Astrocyte of the cerebellum (primary cell): Measurements from ENCODE around the gene PIN1.
A peak's percentile ranks its signal among the peaks of the same experiment; 100 is the strongest.
"Not testable (repeated sequence)": the region's sequence is repeated elsewhere in the genome, so short reads cannot be mapped to it uniquely, and the experiment has no call there.

ENCODE experiments used
- DNase-seq: peaks from one replicate; pipeline ENCODE4 v3.0.0-alpha.2; 2011; ENCODE audit warnings: low read depth
- H3K4me3 ChIP-seq: 2 replicates; pipeline ENCODE4 v1.5.1; 2011; ENCODE audit warnings: mild to moderate bottlenecking, low read depth, low read length, moderate library complexity
- CTCF ChIP-seq: IDR thresholded peaks from 2 replicates; pipeline ENCODE4 v1.5.1; 2012; ENCODE audit warnings: low read length, low read depth, moderate library complexity, mild to moderate bottlenecking; ENCODE audit errors: missing control alignments
- in situ Hi-C: cut with HindIII; loops from 2 replicates; pipeline ENCODE4 v1.10.0; 2017; ENCODE audit warnings: low sequenced_read_pairs

The PIN1 gene

GRCh38 chr19:9834307-9834725, 802 bp upstream of the PIN1 start:
- in situ Hi-C loops = no loop called here
- DNase-seq = no peak
- peak overlapping the region; percentile 91 for H3K4me3 ChIP-seq
- TF ChIP-seq CTCF = no peak

GRCh38 chr19:9835507-9835949, 410 bp downstream of the PIN1 start:
- H3K4me3 ChIP-seq = peak overlapping the region; percentile 91
- in situ Hi-C loops = no loop called here
- TF ChIP-seq CTCF = no peak
- DNase-seq = no peak

DNA sequence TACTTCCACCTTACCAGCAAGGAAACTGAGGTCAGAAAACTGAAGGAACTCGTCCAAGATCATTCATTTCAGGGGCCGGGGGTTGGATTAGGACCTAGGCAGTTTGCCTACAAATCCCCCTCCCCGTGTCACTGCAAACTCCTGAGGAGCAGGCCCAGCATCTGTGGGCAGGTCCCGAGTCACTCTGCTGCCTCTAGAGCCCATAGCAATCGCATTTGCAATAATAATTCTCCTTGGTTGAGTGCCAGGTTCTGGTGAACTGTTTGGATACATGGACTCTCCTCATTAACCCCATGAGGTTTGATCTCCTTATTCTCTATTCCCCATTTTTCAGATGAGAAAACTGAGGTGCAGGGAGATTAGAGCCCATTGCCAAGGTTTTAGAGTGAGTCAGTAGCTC, 903 bp downstream of the PIN1 start:
- DNase-seq = peak; percentile 15
- H3K4me3 ChIP-seq = peak overlapping the region; percentile 91
- no peak for TF ChIP-seq CTCF
- in situ Hi-C loops = no loop called here

- no peak overlapping the region for H3K4me3 ChIP-seq
- no peak for DNase-seq
- in situ Hi-C loops = no loop called here
- no peak for TF ChIP-seq CTCF
Observed at GRCh38 chr19:9838324-9838723, 3.2 kb downstream of the PIN1 start.

DNA sequence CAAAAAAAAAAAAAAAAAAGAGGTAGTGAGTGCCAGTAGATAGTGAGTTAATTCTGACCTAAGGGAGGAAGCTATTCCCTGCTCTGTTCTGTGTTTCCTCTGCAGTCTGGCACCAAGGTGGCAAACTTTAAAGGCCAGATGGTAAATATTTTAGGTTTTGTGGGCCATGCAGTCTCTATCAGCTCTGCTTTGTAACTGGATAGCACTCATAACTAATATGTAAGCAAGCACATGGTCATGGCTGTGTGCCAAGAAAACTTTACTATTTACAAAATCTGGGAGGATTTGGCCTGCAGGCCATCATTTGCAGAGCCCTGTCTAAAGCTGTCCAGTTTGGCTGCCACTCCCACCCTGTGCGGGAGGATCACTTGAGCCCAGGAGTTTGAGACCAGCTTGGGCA, 4.3 kb downstream of the PIN1 start:
- no peak overlapping the region for H3K4me3 ChIP-seq
- in situ Hi-C loops = no loop called here
- no peak for DNase-seq
- TF ChIP-seq CTCF = no peak

GRCh38 chr19:9842834-9843625, 7.9 kb downstream of the PIN1 start:
- in situ Hi-C loops = no loop called here
- no peak for TF ChIP-seq CTCF
- DNase-seq = no peak
- H3K4me3 ChIP-seq = no peak overlapping the region

DNA sequence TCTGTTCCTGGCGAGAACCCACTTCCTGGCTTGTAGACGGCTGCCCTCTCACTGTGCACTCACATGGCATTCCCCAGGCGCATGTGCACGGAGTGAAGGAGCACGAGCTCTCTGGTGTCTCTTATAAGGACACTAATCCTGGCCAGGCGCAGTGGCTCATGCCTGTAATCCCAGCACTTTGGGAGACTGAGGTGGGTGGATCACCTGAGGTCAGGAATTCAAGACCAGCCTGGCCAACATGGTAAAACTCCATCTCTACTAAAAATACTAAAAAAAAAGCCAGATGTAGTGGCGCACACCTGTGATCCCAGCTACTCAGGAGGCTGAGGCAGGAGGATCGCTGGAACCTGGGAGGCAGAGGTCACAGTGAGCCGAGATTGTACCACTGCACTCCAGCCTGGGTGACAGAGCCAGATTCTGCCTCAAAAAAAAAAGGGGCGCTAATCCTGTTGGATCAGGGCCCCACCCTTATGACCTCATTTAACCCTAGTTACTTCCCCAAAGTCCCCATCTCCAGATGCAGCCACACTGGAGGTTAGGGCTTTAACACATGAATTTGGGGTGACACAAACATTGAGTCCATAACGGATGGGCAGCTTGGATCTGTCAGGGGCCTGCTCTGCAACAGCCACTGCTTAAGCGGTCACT, 8.6 kb downstream of the PIN1 start:
- H3K4me3 ChIP-seq, in situ Hi-C loops, DNase-seq: not testable (repeated sequence)
